ENCODE results near the gene CCDC80. TPM values are rescaled to one million over a fixed set of nuclear protein-coding genes. Genes with fewer than 3 reads are reported as not detected.

CCDC80 gene
- total RNA-seq, 2 experiments from 2014 or later = not detected

DNA sequence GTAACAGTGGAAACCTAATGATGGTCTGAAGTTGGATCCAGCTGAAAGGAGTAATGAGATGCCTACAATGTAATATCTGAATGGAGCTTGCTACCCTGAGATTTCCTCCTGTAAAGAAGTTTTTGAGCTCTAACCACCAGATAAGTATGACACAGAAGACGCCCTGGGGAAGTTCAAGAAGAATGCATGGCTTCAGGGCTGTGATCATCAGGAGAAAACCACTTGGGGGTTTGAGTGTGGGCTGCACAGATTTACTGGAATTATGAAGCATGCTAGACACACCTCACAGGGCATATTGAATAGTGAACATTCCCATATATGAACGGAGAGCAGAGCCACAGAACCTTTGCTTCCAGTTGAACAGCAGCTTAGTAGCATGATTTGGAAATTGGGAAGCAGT is 10.6 kb upstream of the CCDC80 start:
- ATAC-seq (no peak), DNase-seq (no peak)
- H3K36me3 Mint-ChIP-seq (ENCODE audit: low read depth) = no peaks in the 10 kb centered on the region
- TF ChIP-seq CTCF (IDR thresholded peaks at IDR 0.05) = no peak
- POLR2A ChIA-PET = no interaction called here
- peaks cover 12% of the 10 kb centered on the region for H3K4me1 Mint-ChIP-seq (ENCODE audit: low read depth)
- H3K27ac Mint-ChIP-seq = no peak overlapping the region
- peaks cover 4% of the 10 kb centered on the region for H3K27me3 Mint-ChIP-seq
- intact Hi-C loops (cut with micrococcal nuclease) = no loop called here
- CTCF ChIA-PET = interaction anchor here (0.7 to 4.5 kb wide), 3 partner anchors 8 to 328 kb away, joined by 3 to 37 read pairs (median 7); no protein-coding TSS in a partner anchor
- no peaks in the 10 kb centered on the region for H3K9me3 Mint-ChIP-seq
- no peak overlapping the region for H3K4me3 Mint-ChIP-seq

GRCh38 chr3:112651071-112651470 is 10.1 kb upstream of the CCDC80 start:
- Mint-ChIP-seq H3K4me1 (ENCODE audit: low read depth) (peaks cover 12% of the 10 kb centered on the region), H3K4me3 (no peak overlapping the region), H3K27me3 (peaks cover 4% of the 10 kb centered on the region), H3K36me3 (ENCODE audit: low read depth) (no peaks in the 10 kb centered on the region), H3K9me3 (no peaks in the 10 kb centered on the region), H3K27ac (no peak overlapping the region)
- DNase-seq (no peak), ATAC-seq (no peak)
- CTCF ChIA-PET = interaction anchor here (1.1 to 1.7 kb wide), 2 partner anchors 14 to 328 kb away, joined by 3 to 7 read pairs; no protein-coding TSS in a partner anchor
- TF ChIP-seq CTCF (IDR thresholded peaks at IDR 0.05) = no peak
- intact Hi-C loops (cut with micrococcal nuclease) = no loop called here
- POLR2A ChIA-PET = no interaction called here

- H3K27ac Mint-ChIP-seq = no peak overlapping the region
- no peak for TF ChIP-seq CTCF (IDR thresholded peaks at IDR 0.05)
- H3K9me3 Mint-ChIP-seq = no peaks in the 10 kb centered on the region
- ATAC-seq (no peak), DNase-seq (no peak)
- intact Hi-C loops (cut with micrococcal nuclease) = no loop called here
- no peak overlapping the region for H3K4me3 Mint-ChIP-seq
- POLR2A ChIA-PET = no interaction called here
- H3K4me1 Mint-ChIP-seq (ENCODE audit: low read depth) = peaks cover 12% of the 10 kb centered on the region
- H3K27me3 Mint-ChIP-seq = peaks cover 4% of the 10 kb centered on the region
- H3K36me3 Mint-ChIP-seq (ENCODE audit: low read depth) = no peaks in the 10 kb centered on the region
- CTCF ChIA-PET = interaction anchor here (1.1 to 1.7 kb wide), 2 partner anchors 14 to 329 kb away, joined by 3 to 7 read pairs; no protein-coding TSS in a partner anchor
These were observed 9.5 kb upstream of the CCDC80 start for GRCh38 chr3:112650482-112650881.

DNA sequence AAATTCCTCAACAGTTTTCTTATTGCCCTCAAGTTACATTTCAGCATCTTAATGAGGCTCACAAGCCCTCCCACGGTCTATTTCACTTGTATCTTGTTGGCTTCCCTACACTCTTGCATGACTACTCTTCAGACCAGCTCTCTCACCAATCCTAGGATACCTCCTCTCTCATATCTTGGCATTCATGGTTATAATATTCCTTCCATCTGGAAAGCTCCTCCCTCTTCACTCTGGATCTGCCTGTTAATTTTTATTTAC is 8.5 kb upstream of the CCDC80 start:
- H3K36me3 Mint-ChIP-seq (ENCODE audit: low read depth) = no peaks in the 10 kb centered on the region
- ATAC-seq (no peak), DNase-seq (no peak)
- no peak overlapping the region for H3K4me3 Mint-ChIP-seq
- ChIA-PET POLR2A (no interaction called here), CTCF (no interaction called here)
- peaks cover 5% of the 10 kb centered on the region for H3K27me3 Mint-ChIP-seq
- H3K9me3 Mint-ChIP-seq = no peaks in the 10 kb centered on the region
- no peak for TF ChIP-seq CTCF (IDR thresholded peaks at IDR 0.05)
- H3K27ac Mint-ChIP-seq = no peak overlapping the region
- intact Hi-C loops (cut with micrococcal nuclease) = loop anchor here (10.0 kb wide), 1 partner anchor 165 kb away; no protein-coding TSS in a partner anchor
- peaks cover 12% of the 10 kb centered on the region for H3K4me1 Mint-ChIP-seq (ENCODE audit: low read depth)

GRCh38 chr3:112647122-112647521 is 6.2 kb upstream of the CCDC80 start:
- intact Hi-C loops (cut with micrococcal nuclease) = loop anchor here (10.0 kb wide), 1 partner anchor 168 kb away; no protein-coding TSS in a partner anchor
- H3K9me3 Mint-ChIP-seq = no peaks in the 10 kb centered on the region
- ChIA-PET POLR2A (interaction anchor here (0.6 kb wide), 1 partner anchor 28 kb away, joined by 3 read pairs; no protein-coding TSS in a partner anchor), CTCF (interaction anchor here (1.2 to 2.0 kb wide), 3 partner anchors 65 to 332 kb away, joined by 3 to 6 read pairs (median 3); no protein-coding TSS in a partner anchor)
- H3K36me3 Mint-ChIP-seq (ENCODE audit: low read depth) = no peaks in the 10 kb centered on the region
- H3K27ac Mint-ChIP-seq = no peak overlapping the region
- no peak for TF ChIP-seq CTCF (IDR thresholded peaks at IDR 0.05)
- no peak overlapping the region for H3K4me3 Mint-ChIP-seq
- ATAC-seq (no peak), DNase-seq (no peak)
- H3K4me1 Mint-ChIP-seq (ENCODE audit: low read depth) = peaks cover 27% of the 10 kb centered on the region
- H3K27me3 Mint-ChIP-seq = peaks cover 16% of the 10 kb centered on the region

Measured in activated CD8-positive, alpha-beta T cell treated with anti-CD3 and anti-CD28 coated beads for 36 hours (primary cell).